ENCODE results near the gene ALDH1A2. TPM values are rescaled to one million over a fixed set of nuclear protein-coding genes. Genes with fewer than 3 reads are reported as not detected.
"Not testable (repeated sequence)": the region's sequence is repeated elsewhere in the genome, so short reads cannot be mapped to it uniquely, and the experiment has no call there.

The ALDH1A2 gene
- total RNA-seq, 1 experiment from 2014 or later, result 4.0 TPM

DNA sequence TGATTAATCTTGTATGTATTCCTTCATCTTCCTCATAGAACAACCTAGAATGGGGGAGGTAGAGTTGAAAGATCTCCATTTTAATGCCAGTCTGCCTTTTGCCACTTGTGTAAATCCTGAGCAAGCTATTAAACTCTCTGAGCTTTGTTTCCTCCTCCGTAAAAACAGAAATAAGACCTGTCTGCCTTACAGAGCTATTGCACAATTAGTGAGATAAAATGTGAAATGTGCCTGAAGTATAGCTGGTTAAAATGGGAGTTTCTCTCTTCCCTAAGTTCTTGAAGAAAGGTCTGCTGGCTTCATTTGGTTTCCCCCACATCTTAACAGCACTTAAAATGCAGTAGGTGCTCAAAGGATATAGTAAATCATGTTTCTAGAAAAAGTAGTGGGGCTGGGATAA is 19.0 kb downstream of the ALDH1A2 start:
- no TSS peak for BruUV-seq (replicated peaks)
- DNase-seq, result no peak
- H3K27me3 ChIP-seq (ENCODE audit: insufficient read depth, low read depth), result no peaks in the 10 kb centered on the region
- H3K4me1 ChIP-seq (replicated peaks; ENCODE audit: insufficient read depth), result no peaks in the 10 kb centered on the region
- H3K4me3 ChIP-seq, result no peak overlapping the region
- H3F3A ChIP-seq (ENCODE audit: insufficient read depth, low read depth), result no peaks in the 10 kb centered on the region
- no peak overlapping the region for H2AFZ ChIP-seq
- no peaks in the 10 kb centered on the region for H3K79me2 ChIP-seq (ENCODE audit: low read depth)
- ChIA-PET POLR2A (ENCODE audit: unreplicated experiment) (no interaction called here), CTCF (no interaction called here)
- H3K9me2 ChIP-seq (ENCODE audit: insufficient read depth), result no peaks in the 10 kb centered on the region
- TF ChIP-seq CTCF (conservative IDR thresholded peaks at IDR 0.05) (no peak), EZH2 (IDR thresholded peaks at IDR 0.05; ENCODE audit: low read depth) (no peak)
- no peak overlapping the region for H3K4me2 ChIP-seq
- no peaks in the 10 kb centered on the region for H3K36me3 ChIP-seq (ENCODE audit: low read depth)
- H4K20me1 ChIP-seq (ENCODE audit: insufficient read depth), result no peaks in the 10 kb centered on the region
- H3K9me3 ChIP-seq (ENCODE audit: insufficient read depth, low read depth), result no peaks in the 10 kb centered on the region
- no peak overlapping the region for H3K27ac ChIP-seq
- intact Hi-C loops (cut with micrococcal nuclease; ENCODE audit: unreplicated experiment), result no loop called here

GRCh38 chr15:58045376-58045775 is 20.1 kb downstream of the ALDH1A2 start:
- H3K4me2 ChIP-seq; H4K20me1 ChIP-seq (ENCODE audit: insufficient read depth); POLR2A ChIA-PET (ENCODE audit: unreplicated experiment); H3K4me3 ChIP-seq; H3K79me2 ChIP-seq (ENCODE audit: low read depth); H3F3A ChIP-seq (ENCODE audit: insufficient read depth, low read depth); H3K36me3 ChIP-seq (ENCODE audit: low read depth); CTCF ChIA-PET; H3K9me3 ChIP-seq (ENCODE audit: insufficient read depth, low read depth); H3K4me1 ChIP-seq (replicated peaks; ENCODE audit: insufficient read depth); H3K9me2 ChIP-seq (ENCODE audit: insufficient read depth); BruUV-seq (replicated peaks); H3K27ac ChIP-seq; H3K27me3 ChIP-seq (ENCODE audit: insufficient read depth, low read depth); DNase-seq; H2AFZ ChIP-seq; intact Hi-C loops (cut with micrococcal nuclease; ENCODE audit: unreplicated experiment): not testable (repeated sequence)

GRCh38 chr15:58044551-58044950 is 21.0 kb downstream of the ALDH1A2 start:
- no peak overlapping the region for H2AFZ ChIP-seq
- no peak overlapping the region for H3K27ac ChIP-seq
- H3K9me2 ChIP-seq (ENCODE audit: insufficient read depth), result no peaks in the 10 kb centered on the region
- no peaks in the 10 kb centered on the region for H3K79me2 ChIP-seq (ENCODE audit: low read depth)
- H3K9me3 ChIP-seq (ENCODE audit: insufficient read depth, low read depth), result no peaks in the 10 kb centered on the region
- H3K4me3 ChIP-seq, result no peak overlapping the region
- intact Hi-C loops (cut with micrococcal nuclease; ENCODE audit: unreplicated experiment), result no loop called here
- no TSS peak for BruUV-seq (replicated peaks)
- DNase-seq, result no peak
- no peak overlapping the region for H3K4me2 ChIP-seq
- H3K36me3 ChIP-seq (ENCODE audit: low read depth), result no peaks in the 10 kb centered on the region
- TF ChIP-seq CTCF (conservative IDR thresholded peaks at IDR 0.05), result no peak
- TF ChIP-seq EZH2 (IDR thresholded peaks at IDR 0.05; ENCODE audit: low read depth), result no peak
- no peaks in the 10 kb centered on the region for H3K4me1 ChIP-seq (replicated peaks; ENCODE audit: insufficient read depth)
- H4K20me1 ChIP-seq (ENCODE audit: insufficient read depth), result no peaks in the 10 kb centered on the region
- H3F3A ChIP-seq (ENCODE audit: insufficient read depth, low read depth), result no peaks in the 10 kb centered on the region
- POLR2A ChIA-PET (ENCODE audit: unreplicated experiment), result no interaction called here
- H3K27me3 ChIP-seq (ENCODE audit: insufficient read depth, low read depth), result no peaks in the 10 kb centered on the region
- CTCF ChIA-PET, result no interaction called here

GRCh38 chr15:58043192-58043903 is 22.2 kb downstream of the ALDH1A2 start:
- Histone ChIP-seq H3F3A (ENCODE audit: insufficient read depth, low read depth) (no peaks in the 10 kb centered on the region), H3K4me2 (no peak overlapping the region), H3K36me3 (ENCODE audit: low read depth) (no peaks in the 10 kb centered on the region), H3K4me1 (replicated peaks; ENCODE audit: insufficient read depth) (no peaks in the 10 kb centered on the region), H3K27me3 (ENCODE audit: insufficient read depth, low read depth) (no peaks in the 10 kb centered on the region), H3K79me2 (ENCODE audit: low read depth) (no peaks in the 10 kb centered on the region), H2AFZ (no peak overlapping the region), H3K9me2 (ENCODE audit: insufficient read depth) (no peaks in the 10 kb centered on the region), H3K27ac (no peak overlapping the region), H4K20me1 (ENCODE audit: insufficient read depth) (no peaks in the 10 kb centered on the region), H3K4me3 (no peak overlapping the region), H3K9me3 (ENCODE audit: insufficient read depth, low read depth) (no peaks in the 10 kb centered on the region)
- intact Hi-C loops (cut with micrococcal nuclease; ENCODE audit: unreplicated experiment), result loop anchor here (1.0 kb wide), 1 partner anchor 139 kb away; no protein-coding TSS in a partner anchor
- POLR2A ChIA-PET (ENCODE audit: unreplicated experiment), result no interaction called here
- no TSS peak for BruUV-seq (replicated peaks)
- CTCF ChIA-PET, result no interaction called here
- DNase-seq, result peak in 1 of 2 experiments; percentile 3
- no peak for TF ChIP-seq EZH2 (IDR thresholded peaks at IDR 0.05; ENCODE audit: low read depth)
- peak; percentile 71 for TF ChIP-seq CTCF (conservative IDR thresholded peaks at IDR 0.05)
